PC-9 (cell line): Measurements from ENCODE around the gene DYSF. TPM values are rescaled to one million over a fixed set of nuclear protein-coding genes. Genes with fewer than 3 reads are reported as not detected.
A peak's percentile ranks its signal among the peaks of the same experiment; 100 is the strongest.

Experiments used
- BruUV-seq: library from RNA; stranded (reverse); fragments of 400-500 nt; replicated peaks from 2 replicates; lab custom pipeline; 2021; lab: Mats Ljungman, UMichigan
- CTCF ChIA-PET: fragments of 300-600 bp; sonication (Branson Sonifier 250); formaldehyde crosslinking; loops from one replicate; lab custom pipeline; 2022; ENCODE audit warnings: antibody characterized with exemption; lab: Charles Lee
- POLR2A ChIA-PET: fragments of 300-600 bp; sonication (Branson Sonifier 250); formaldehyde crosslinking; loops from one replicate; lab custom pipeline; 2022; ENCODE audit warnings: antibody characterized with exemption; ENCODE audit not compliant: unreplicated experiment; lab: Charles Lee
- DNase-seq, 2 experiments: peaks; one replicate each; pipeline versions ENCODE4 v3.0.0 to v3.0.0-alpha.2; 2015 to 2022; ENCODE audit warnings: mixed read lengths in 1 of 2
- H2AFZ ChIP-seq: fragments of 200-600 bp; sonication (generic); 2 replicates; pipeline ENCODE4 v1.8.1; 2017; ENCODE audit warnings: antibody characterized with exemption
- H3F3A ChIP-seq: fragments of 200-600 bp; sonication (generic); 2 replicates; pipeline ENCODE4 v1.8.1; 2017; ENCODE audit warnings: antibody characterized with exemption, mild to moderate bottlenecking, low read depth; ENCODE audit not compliant: insufficient read depth
- H3K27ac ChIP-seq: fragments of 200-600 bp; sonication (generic); 2 replicates; pipeline ENCODE4 v1.6.1; 2016; ENCODE audit warnings: mixed run types
- H3K27me3 ChIP-seq: fragments of 200-600 bp; sonication (generic); 2 replicates; pipeline ENCODE4 v1.6.1; 2016; ENCODE audit warnings: low read depth, mixed run types; ENCODE audit not compliant: insufficient read depth
- H3K36me3 ChIP-seq: fragments of 200-600 bp; sonication (generic); 2 replicates; pipeline ENCODE4 v1.6.1; 2016; ENCODE audit warnings: low read depth, mixed run types
- H3K4me1 ChIP-seq: fragments of 200-600 bp; sonication (generic); replicated peaks from 2 replicates; pipeline ENCODE4 v1.6.1; 2016; ENCODE audit warnings: mixed run types; ENCODE audit not compliant: insufficient read depth
- H3K4me2 ChIP-seq: fragments of 200-600 bp; sonication (generic); 2 replicates; pipeline ENCODE4 v1.6.1; 2017; ENCODE audit warnings: mixed run types
- H3K4me3 ChIP-seq: fragments of 200-600 bp; sonication (generic); 2 replicates; pipeline ENCODE4 v1.6.1; 2016; ENCODE audit warnings: mixed run types
- H3K79me2 ChIP-seq: fragments of 200-600 bp; sonication (generic); 2 replicates; pipeline ENCODE4 v1.6.1; 2017; ENCODE audit warnings: low read depth, mixed run types
- H3K9me2 ChIP-seq: fragments of 200-600 bp; sonication (generic); 2 replicates; pipeline ENCODE4 v1.8.1; 2017; ENCODE audit warnings: mild to moderate bottlenecking; ENCODE audit not compliant: insufficient read depth
- H3K9me3 ChIP-seq: fragments of 200-600 bp; sonication (generic); 2 replicates; pipeline ENCODE4 v1.8.1; 2016; ENCODE audit warnings: low read depth; ENCODE audit not compliant: insufficient read depth
- H4K20me1 ChIP-seq: fragments of 200-600 bp; sonication (generic); 2 replicates; pipeline ENCODE4 v1.8.1; 2017; ENCODE audit not compliant: insufficient read depth
- EZH2 ChIP-seq: fragments of 200-600 bp; sonication (generic); IDR thresholded peaks from 2 replicates; pipeline ENCODE4 v1.8.0; 2017; ENCODE audit warnings: antibody characterized with exemption, low read depth
- intact Hi-C: fragments of 100-400 bp; cut with micrococcal nuclease; formaldehyde crosslinking; loops from one replicate; pipeline ENCODE4 v1.10.0; 2022; ENCODE audit not compliant: unreplicated experiment
- total RNA-seq: library from RNA; stranded (reverse); gene quantifications from 2 replicates; pipeline ENCODE4 v1.2.3, GENCODE V29; 2021
- TF ChIP-seq, protein P1 (sequence below): fragments of 200-600 bp; sonication (generic); conservative IDR thresholded peaks from 2 replicates; pipeline ENCODE4 v1.6.1; 2017; ENCODE audit warnings: mixed run types, antibody characterized with exemption, mild to moderate bottlenecking, moderate library complexity

Gene DYSF
- total RNA-seq, 1 experiment from 2014 or later: 12.2 TPM

GRCh38 chr2:71465356-71465755, 12.0 kb downstream of the DYSF start:
- Histone ChIP-seq H3F3A (0 out of 2 replicates have a peak, but pooled peaks cover 4% of the 10 kb centered on the region), H3K36me3 (no peaks in the 10 kb centered on the region), H3K4me3 (no peak overlapping the region), H3K4me1 (peaks cover 13% of the 10 kb centered on the region), H3K9me2 (no peaks in the 10 kb centered on the region), H3K4me2 (no peak overlapping the region), H3K27ac (no peak overlapping the region), H3K79me2 (peaks cover 2% of the 10 kb centered on the region; the same call in 1 of the 2 replicates), H4K20me1 (no peaks in the 10 kb centered on the region), H3K27me3 (no peaks in the 10 kb centered on the region), H2AFZ (no peak overlapping the region), H3K9me3 (no peaks in the 10 kb centered on the region; the same call in 1 of the 2 replicates)
- intact Hi-C loops: no loop called here
- no peak for DNase-seq
- TF ChIP-seq, protein P1, sequence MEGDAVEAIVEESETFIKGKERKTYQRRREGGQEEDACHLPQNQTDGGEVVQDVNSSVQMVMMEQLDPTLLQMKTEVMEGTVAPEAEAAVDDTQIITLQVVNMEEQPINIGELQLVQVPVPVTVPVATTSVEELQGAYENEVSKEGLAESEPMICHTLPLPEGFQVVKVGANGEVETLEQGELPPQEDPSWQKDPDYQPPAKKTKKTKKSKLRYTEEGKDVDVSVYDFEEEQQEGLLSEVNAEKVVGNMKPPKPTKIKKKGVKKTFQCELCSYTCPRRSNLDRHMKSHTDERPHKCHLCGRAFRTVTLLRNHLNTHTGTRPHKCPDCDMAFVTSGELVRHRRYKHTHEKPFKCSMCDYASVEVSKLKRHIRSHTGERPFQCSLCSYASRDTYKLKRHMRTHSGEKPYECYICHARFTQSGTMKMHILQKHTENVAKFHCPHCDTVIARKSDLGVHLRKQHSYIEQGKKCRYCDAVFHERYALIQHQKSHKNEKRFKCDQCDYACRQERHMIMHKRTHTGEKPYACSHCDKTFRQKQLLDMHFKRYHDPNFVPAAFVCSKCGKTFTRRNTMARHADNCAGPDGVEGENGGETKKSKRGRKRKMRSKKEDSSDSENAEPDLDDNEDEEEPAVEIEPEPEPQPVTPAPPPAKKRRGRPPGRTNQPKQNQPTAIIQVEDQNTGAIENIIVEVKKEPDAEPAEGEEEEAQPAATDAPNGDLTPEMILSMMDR: no peak
- CTCF ChIA-PET: interaction anchor here (0.5 kb wide), 1 partner anchor 158 kb away, joined by 6 read pairs; no protein-coding TSS in a partner anchor
- POLR2A ChIA-PET: no interaction called here
- BruUV-seq: no TSS peak

DNA sequence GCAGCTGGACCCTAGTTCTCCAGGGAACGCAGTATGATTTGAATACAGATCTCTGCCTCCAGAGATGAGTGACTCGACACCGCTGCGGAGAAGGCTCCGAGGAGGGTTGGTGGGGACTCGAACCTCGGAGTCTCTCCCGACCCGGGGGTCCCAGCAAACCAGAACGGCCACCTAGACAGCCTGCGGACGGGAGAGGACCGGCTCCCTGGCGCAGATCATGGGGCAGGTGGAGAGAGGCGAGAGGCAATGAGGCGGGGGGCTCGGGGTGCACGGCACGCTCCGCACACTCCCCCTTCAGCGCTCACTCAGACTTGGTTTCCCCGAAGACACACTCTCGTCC, 12.6 kb downstream of the DYSF start:
- ChIA-PET CTCF (no interaction called here), POLR2A (no interaction called here)
- Histone ChIP-seq H3K79me2 (no peaks in the 10 kb centered on the region), H3K4me1 (peaks cover 8% of the 10 kb centered on the region), H3K36me3 (no peaks in the 10 kb centered on the region), H3K9me2 (no peaks in the 10 kb centered on the region), H3K9me3 (no peaks in the 10 kb centered on the region; the same call in 1 of the 2 replicates), H3K27me3 (no peaks in the 10 kb centered on the region), H3F3A (0 out of 2 replicates have a peak, but pooled peaks cover 4% of the 10 kb centered on the region), H3K4me3 (no peak overlapping the region), H3K4me2 (no peak overlapping the region), H3K27ac (no peak overlapping the region), H2AFZ (no peak overlapping the region), H4K20me1 (no peaks in the 10 kb centered on the region)
- no TSS peak for BruUV-seq
- no peak for TF ChIP-seq EZH2
- TF ChIP-seq, protein P1: no peak
- DNase-seq: no peak
- intact Hi-C loops: no loop called here

DNA sequence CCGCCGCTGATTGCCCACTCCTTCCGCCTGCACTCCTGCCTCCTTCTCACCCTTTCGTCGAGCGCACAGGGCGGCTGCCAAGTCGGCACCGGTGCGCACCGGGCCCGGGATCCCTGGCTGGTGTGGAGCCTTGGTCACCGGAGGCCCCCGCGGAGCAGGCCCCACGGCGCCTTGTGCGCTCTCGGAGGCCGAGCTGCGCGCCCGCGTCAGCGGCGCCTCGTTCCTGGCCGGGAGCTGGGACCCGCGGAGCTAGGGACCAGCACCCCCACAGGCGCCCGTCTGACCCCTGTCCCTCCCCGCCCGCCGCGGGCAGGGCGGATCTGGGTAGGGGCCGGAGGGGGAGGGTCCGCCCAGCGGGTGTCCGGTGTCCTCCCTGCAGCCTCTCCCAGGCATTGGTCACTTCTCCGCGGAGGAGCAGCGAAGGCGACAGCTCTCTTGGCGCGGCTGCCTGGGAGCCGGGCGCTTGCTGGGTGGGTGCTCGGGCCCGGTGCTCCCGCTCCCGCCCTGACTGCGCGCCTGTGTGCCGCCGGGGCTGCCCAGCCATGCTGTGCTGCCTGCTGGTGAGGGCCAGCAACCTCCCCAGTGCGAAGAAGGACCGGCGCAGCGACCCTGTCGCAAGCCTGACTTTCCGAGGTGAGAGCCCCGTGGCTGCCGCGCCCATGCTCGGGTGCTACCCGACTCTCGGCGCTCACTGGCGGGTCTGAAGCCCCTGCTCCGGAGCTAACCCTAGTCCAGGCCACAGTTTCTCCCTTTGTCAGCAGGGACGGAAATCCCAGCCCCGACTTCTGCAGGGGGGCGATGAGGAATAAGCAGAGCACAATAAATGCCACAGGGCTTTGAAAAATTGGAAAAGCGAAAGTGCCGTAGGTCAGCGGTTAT, 13.2 kb downstream of the DYSF start:
- peak overlapping the region; percentile 85 for H2AFZ ChIP-seq
- no peak overlapping the region for H3K27ac ChIP-seq
- no peaks in the 10 kb centered on the region; the same call in 1 of the 2 replicates for H3K9me3 ChIP-seq
- H3K4me2 ChIP-seq: peak overlapping the region; percentile 77
- H3K4me1 ChIP-seq: peaks cover 13% of the 10 kb centered on the region
- ChIA-PET CTCF (no interaction called here), POLR2A (no interaction called here)
- BruUV-seq: TSS peak; percentile 39
- no peaks in the 10 kb centered on the region for H3K27me3 ChIP-seq
- peak; percentile 33 to 53 for DNase-seq
- intact Hi-C loops: no loop called here
- no peaks in the 10 kb centered on the region for H3F3A ChIP-seq
- H3K9me2 ChIP-seq: no peaks in the 10 kb centered on the region
- no peaks in the 10 kb centered on the region for H3K36me3 ChIP-seq
- peak overlapping the region; percentile 58 for H3K4me3 ChIP-seq
- H4K20me1 ChIP-seq: no peaks in the 10 kb centered on the region
- H3K79me2 ChIP-seq: no peaks in the 10 kb centered on the region
- TF ChIP-seq, protein P1: no peak
- no peak for TF ChIP-seq EZH2
